HG03442 (cell line): Measurements from ENCODE around the gene GLP2R.

ENCODE experiments used
- ATAC-seq: cut with Tn5 transposase; IDR thresholded peaks from one replicate; pipeline ENCODE4 v1.9.1; 2021; ENCODE audit warnings: mild to moderate bottlenecking, moderate library complexity; ENCODE audit not compliant: unreplicated experiment

The GLP2R gene

GRCh38 chr17:9811537-9811936, 14.2 kb upstream of the GLP2R start:
- no peak for ATAC-seq

DNA sequence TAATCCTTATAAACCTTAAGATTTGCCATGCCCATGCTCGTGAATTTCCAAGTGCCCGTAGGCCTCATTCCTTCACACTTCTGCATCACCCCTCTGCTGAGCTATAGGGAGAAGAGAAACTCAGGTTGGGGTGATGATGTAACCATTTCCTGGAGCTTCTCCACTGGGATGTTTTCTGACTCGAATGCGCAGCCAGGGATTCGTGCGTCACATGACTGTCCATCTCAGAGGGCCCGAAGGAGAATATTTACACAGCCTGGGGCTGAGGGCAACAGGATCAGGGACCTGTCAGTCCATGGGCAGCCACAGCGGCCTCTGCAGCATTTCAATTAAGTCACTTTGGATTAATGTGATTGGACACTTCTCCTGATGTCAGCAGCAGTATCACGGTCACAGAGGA, 12.6 kb upstream of the GLP2R start:
- no peak for ATAC-seq

DNA sequence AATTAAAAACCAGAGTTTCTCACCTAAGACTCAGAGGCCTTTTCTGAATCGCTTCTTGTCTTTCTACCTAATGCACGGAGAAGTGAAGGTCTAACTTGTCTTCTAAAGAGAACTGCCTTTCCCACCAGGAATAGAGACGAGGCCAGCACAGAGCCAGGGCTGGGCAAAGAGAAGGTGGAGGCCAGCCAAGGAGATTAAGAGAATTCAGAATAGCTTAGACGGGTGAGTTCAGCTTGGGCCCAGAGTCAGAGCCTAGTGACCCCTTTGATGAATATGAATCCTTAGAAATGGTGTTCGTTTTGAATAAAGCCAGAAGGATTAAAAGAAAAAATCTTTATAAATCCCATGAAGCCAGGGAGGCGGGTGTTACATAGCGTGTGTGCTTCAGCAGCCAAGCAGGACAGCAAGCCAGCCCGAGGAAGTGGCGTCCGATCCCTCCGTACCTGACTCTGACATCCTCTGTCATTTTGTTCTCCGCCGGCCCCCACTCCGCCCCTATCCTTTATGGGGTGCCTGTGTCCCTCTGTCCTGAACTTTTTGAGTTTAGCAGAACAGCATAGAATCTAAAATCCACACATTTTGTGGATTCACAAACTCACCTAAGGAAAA, 11.3 kb upstream of the GLP2R start:
- no peak for ATAC-seq

- no peak for ATAC-seq
Observed at GRCh38 chr17:9816472-9816871, 9.3 kb upstream of the GLP2R start.

DNA sequence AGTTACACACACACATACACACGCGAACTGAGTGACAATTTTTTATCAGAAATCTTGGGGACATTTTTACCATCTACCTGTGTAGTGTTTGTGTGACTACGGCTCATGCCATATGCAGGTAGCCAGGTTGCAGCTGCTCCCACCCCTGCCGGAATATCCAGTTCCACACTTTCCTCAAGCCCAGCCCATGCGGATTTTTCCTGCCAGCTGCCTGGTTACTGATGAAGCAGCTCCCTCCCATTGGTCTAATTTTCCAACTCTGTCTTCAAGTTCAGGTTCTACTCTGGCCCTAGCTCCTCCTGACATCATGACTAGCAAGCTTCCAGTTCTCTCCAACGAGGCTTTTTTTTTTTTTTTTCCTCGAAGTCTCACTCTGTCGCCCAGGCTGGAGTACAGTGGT, 8.6 kb upstream of the GLP2R start:
- ATAC-seq: no peak

DNA sequence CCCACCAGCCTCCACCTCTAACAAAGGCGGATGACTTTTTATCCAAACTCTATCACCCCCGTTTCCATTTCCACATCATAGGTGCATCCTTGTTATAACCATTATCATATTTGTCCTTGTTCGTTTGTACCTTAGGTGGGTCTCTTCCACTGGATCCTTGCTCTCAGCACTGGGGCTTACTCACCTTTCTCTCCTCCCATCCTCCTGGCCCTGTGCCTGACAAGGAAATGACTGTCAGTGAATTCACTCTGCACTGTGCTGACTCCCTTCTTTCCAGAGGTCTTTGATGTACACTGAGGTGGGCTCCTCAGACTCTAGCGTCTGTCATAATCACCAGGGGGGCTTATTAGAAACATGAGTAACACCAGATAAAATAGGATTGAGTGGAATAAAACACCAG, 7.0 kb upstream of the GLP2R start:
- no peak for ATAC-seq

- no peak for ATAC-seq
Observed at GRCh38 chr17:9820448-9820847, 5.3 kb upstream of the GLP2R start.

DNA sequence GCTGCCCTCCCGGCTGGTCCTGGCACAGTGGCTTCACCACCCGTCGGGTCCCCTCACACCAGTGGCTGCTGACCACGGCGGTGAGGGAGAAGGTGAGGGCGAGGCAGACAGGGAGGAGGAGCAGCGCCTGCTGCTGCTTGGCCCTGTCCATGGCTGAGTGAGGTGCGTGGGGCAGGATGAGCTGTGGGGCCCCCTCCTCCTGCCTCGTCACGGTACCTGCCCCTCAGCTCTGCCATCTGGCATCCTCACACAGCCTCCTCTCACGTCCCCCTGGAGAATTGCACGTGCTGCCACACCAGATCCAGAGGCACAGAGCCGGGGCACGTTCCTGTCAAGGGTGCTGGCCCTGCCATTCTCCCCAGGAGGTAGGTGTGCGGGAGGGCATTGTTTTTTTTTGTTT, 3.8 kb upstream of the GLP2R start, which contains the start of gene GSG1L2:
TSS of gene GSG1L2 (minus strand) at position 159 of the 400 bp plus-strand sequence. CDS start at position 151, 8 bp downstream.
- ATAC-seq: no peak

DNA sequence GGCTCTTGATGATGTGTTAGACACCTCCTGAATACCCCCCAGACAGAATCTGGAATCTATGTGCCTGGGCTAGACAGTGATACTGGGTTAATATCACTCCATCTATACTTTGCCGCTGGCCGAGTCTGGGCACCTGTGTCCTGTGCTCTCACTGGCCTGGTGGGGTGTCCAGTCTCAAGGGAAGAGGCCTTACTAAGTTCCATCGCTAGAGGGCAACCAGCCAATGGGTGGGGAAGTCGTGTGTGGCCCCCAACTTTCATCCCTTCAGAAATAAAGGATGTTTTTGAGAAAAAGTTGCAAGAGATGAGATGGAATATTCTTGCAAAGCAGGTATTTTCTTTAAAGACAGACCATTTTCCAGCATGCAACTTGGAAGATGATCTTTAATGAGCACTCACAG, 1.6 kb upstream of the GLP2R start:
- ATAC-seq: no peak

DNA sequence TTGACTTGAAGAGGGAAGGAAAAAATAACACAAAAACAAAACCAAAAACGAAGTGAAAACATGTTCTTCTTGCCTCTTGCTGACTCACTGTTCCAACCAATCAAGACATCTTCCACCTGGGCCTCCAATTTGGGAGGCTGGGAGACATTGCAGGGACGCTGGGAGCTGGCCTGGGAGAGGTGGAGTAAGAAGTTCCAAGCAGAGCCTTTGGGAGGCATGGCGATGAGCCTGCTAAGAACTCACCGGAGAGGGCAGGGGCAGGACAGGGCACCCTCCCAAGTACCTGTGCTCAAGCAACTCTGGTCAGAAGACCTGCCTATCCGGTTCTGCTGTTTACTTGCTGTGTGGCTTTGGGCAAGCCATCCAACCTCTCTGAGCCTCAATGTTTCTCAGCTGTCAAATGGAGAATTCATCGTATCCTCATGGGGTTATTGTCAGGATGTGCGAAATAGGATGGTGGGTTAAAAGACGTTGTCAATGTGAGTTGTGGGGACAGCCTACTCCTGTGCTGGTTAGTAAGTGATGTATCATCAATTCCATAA, 856 bp upstream of the GLP2R start:
- ATAC-seq: no peak

- no peak for ATAC-seq
Observed at GRCh38 chr17:9828296-9829295, 2.9 kb downstream of the GLP2R start.

- no peak for ATAC-seq
Observed at GRCh38 chr17:9829343-9829742, 3.6 kb downstream of the GLP2R start.

- ATAC-seq: no peak
Observed at GRCh38 chr17:9830711-9831110, 5.0 kb downstream of the GLP2R start.

DNA sequence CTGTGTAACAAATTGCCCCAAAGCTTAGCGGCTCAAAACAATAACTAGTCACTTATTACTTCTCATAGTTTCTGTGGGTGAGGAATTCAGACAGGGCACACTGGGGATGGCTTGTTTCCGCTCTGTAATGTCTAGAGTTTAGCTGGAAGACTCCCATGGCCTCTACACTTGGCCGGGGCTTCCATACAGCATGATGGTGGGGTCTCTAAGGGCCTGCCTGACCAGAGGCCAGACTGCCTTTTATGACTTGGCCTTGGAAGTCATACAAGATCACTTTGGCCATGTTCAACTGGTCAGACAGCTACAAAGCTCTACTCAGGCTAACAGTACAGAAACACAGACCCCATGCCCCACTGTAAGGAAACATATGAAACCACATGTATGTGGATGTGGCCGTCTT, 8.2 kb downstream of the GLP2R start:
- no peak for ATAC-seq

- no peak for ATAC-seq
Observed at GRCh38 chr17:9837551-9838471, 12.1 kb downstream of the GLP2R start.

- ATAC-seq: no peak
Observed at GRCh38 chr17:9839433-9839832, 13.7 kb downstream of the GLP2R start.

DNA sequence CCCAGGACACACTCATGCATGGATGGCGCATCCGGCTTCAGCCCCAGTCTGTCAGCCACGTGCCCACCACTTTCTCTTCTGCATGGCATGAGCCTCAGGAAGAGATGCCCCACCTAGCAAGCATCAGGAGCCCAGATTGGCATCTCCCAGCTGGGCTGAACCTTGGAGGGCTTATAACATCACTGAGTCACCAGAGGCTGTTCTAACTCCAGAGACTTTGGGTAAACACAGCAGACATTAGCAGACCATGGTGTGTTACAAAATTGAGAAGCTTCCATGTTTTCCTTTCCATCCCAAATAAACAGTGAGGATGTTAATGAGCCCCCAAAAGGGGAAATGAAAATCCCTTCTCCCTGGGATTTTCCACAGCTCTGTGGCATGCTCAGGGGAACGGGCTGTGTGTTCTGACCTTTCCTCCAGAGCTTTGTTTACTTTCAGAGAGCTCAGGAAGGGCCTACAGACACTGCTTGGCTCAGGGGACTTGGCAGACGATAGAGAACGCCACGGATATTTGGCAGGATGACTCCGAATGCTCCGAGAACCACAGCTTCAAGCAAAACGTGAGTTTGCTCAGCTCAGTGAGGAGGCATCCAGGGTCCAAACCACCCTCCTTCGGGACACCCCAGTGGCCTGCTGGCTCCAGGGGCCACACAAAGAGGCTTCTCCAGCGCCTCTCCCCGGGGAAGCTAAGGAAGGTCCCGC, 16.5 kb downstream of the GLP2R start:
- ATAC-seq: no peak

- ATAC-seq: no peak
Observed at GRCh38 chr17:9843152-9844010, 17.7 kb downstream of the GLP2R start.

- no peak for ATAC-seq
Observed at GRCh38 chr17:9844153-9844552, 18.4 kb downstream of the GLP2R start.
